ENCODE data around the gene GINS3.
"Not testable (repeated sequence)": the region's sequence is repeated elsewhere in the genome, so short reads cannot be mapped to it uniquely, and the experiment has no call there.

The GINS3 gene

DNA sequence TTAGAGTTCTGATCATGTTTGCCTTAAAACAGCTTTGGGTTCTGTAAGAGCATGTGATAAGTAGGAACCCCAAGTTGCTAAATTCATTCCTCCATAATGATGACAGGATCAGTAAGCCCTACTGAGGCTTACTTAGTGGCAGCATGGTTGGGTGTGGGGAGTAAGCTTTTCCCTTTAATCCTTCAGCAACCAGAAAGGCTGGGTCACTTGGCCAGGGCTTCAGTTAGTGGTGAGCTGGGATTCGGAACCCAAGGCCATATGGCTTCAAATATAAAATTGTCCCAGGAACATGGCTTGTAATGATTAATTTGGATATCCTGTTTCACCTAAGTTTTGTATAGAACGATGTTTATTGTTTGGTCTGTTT lies 850 bp downstream of the GINS3 start:
- DNase-seq = no peak

DNA sequence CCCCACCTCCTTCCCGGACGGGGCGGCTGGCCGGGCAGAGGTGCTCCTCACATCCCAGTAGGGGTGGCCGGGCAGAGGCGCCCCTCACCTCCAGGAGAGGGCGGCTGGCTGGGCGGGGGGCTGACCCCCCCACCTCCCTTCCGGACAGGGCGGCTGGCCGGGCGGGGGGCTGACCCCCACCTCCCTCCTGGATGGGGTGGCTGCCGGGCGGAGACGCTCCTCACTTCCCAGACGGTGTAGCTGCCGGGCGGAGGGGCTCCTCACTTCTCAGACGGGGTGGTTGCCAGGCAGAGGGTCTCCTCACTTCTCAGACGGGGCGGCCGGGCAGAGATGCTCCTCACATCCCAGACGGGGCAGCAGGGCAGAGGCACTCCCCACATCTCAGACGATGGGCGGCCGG lies 4.6 kb downstream of the GINS3 start:
- DNase-seq = not testable (repeated sequence)

- no peak for DNase-seq
Measured at GRCh38 chr16:58399718-58400633, 7.7 kb downstream of the GINS3 start.

DNA sequence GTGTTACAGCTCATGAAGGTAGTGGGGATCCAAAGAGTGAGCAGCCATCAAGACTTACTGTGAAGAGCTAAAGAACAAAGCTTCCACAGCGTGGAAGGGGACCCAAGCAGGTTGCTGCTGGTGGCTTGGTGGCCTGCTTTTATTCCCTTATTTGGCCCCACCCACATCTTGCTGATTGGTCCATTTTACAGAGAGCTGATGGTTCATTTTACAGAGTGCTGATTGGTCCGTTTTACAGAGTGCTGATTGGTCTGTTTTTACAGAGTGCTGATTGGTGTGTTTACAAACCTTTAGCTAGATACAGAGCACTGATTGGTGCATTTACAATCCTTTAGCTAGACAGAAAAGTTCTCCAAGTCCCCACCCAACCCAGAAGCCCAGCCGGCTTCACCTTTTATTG lies 9.0 kb downstream of the GINS3 start:
- not testable (repeated sequence) for DNase-seq

DNA sequence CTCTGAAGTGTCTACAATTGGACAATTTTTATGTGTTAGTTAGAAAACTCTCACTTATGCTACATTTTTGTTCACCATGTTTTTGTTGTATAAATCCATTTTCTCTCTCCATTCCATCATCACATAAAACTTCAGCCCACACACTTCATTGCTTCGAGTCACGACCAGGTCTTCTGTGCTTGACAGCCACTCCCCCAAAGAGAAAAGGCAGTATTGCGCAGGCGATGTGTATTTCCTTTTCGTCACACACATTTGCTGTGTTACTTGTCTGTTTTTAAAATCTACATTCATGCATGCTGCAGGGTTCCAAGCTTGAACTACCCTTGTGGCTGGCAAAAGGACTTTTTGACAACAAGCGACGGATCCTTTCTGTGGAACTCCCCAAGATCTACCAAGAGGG lies 10.5 kb downstream of the GINS3 start:
- no peak for DNase-seq

GRCh38 chr16:58409316-58409973 lies 17.2 kb downstream of the GINS3 start:
- DNase-seq = no peak

DNA sequence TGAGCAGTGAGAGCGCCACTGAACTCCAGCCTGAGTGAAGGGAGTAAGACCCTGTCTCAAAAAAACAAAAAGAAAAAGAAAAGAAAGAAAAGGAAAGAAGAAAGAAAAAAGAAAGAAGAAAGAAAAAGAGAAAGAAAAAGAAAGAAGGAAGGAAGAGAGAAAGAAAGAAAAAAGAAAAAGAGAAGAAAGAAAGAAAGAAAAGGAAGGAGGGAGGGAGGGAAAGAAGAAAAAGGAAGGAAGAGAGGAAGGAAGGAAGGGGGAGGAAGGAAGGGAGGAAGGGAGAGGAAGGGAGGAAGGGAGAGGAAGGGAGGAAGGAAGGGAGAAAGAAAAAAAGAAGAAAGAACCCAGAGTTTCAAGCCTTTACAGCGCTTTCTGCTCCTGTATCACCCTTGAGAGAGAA lies 19.1 kb downstream of the GINS3 start:
- DNase-seq = no peak

- DNase-seq = no peak
Measured at GRCh38 chr16:58411736-58412614, 19.7 kb downstream of the GINS3 start.

DNA sequence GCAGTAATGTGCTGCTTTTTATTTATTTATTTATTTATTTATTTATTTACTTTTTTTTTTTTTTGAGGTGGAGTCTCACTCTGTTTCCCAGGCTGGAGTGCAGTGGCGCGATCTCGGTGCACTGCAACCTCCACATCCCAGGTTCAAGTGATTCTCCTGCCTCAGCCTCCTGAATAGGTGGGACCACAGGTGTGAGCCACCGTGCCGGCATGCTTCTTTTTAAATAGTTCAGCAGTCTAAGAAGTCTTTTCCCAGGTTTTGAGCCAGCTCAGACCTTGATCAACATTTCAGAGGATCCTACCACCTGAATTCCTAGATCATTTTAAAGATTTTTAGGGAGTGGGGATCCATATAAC lies 20.3 kb downstream of the GINS3 start:
- DNase-seq = not testable (repeated sequence)

- no peak for DNase-seq
Measured at GRCh38 chr16:58413359-58413758, 21.1 kb downstream of the GINS3 start.

DNA sequence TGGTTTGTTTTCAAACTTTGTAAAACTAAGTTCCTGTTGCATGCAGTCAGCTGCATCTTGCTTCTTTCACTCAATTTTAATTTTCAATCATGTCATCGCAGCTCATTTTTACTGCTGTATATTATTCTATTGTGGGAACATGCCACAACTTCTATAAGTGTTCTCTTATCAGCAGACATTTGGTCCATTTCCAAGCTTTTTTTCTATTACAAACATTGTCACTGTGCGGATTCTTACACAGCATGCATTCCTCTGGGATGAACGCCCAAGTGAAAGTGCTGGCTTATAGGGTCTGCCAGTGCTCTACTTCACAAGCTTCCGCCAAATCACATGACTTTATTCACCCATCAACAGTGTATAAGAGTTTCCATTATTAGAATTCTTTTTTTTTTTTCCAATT lies 22.7 kb downstream of the GINS3 start:
- DNase-seq = no peak

DNA sequence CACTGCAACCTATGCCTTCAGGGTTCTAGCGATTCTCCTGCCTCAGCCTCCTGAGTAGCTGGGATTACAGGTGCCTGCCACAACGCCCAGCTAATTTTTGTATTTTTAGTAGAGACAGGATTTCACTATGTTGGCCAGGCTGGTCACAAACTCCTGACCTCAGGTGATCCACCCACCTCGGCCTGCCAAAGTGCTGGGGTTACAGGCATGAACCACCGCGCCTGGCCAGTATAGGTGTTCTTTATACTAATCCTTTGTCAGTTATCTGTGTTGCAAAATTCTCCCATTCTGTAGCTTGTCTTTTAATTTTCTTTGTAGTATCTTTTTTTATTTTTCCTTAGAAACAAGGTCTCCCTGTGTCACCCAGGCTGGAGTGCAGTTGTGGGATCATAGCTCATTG lies 23.7 kb downstream of the GINS3 start:
- not testable (repeated sequence) for DNase-seq

DNA sequence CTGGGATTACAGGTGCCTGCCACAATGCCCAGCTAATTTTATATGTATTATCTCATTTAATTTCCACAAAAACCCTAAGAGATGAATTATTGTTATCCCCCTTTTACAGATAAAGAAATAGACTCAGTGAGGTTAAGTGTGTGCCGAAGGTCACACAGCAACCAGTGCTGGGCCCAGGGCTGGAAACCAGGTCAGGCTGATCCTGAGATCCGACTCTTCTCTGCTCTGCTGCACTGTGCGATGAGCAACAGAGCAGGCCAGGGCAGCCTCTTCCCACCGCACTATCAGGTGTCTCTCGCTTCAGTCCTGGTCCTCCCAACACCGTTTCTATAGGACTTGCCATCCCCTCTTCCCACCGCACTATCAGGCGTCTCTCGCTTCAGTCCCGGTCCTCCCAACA lies 24.8 kb downstream of the GINS3 start:
- no peak for DNase-seq

DNA sequence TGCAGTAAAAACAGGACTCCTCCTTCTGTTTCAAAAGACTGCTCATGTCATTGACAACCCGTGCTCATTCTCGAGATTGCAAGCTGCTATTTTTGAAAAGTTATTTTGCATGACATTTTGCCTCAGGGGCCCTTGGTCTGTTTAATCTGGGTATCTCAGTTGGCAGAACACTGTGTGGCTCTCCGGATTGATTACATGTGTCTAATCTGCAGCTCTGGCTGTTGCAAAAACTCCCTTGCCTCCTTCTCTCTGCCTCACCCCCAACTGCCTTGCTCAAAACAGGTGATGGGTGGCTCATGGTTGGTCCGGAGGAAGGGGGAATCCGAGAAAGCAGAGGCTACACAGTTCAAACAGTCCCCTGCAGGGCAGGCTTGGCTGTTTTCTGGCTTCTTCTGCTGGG lies 25.3 kb downstream of the GINS3 start:
- DNase-seq = no peak

- DNase-seq = no peak
Measured at GRCh38 chr16:58418026-58418425, 25.8 kb downstream of the GINS3 start.

GRCh38 chr16:58418601-58419000 lies 26.3 kb downstream of the GINS3 start:
- no peak for DNase-seq

GRCh38 chr16:58419241-58419990 lies 27.1 kb downstream of the GINS3 start:
- DNase-seq = no peak

DNA sequence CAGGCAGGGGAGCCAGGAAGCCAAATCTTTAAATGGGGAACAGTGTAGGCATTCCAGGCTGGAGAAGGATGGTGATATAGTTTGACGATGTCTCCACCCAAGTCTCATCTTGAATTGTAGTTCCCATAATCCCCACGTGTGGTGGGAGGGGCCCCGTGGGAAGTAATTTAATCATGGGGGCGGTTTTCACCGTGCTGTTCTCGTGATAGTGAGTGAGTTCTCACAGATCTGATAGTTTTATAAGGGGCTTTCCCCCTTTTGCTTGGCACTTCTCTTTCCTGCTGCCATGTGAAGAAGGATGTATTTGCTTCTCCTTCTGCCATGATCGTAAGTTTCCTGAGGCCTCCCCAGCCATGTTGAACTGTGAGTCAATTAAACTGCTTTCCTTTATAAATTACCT lies 28.8 kb downstream of the GINS3 start:
- DNase-seq = no peak

GRCh38 chr16:58421529-58421928 lies 29.3 kb downstream of the GINS3 start:
- DNase-seq = peak; percentile 28

GRCh38 chr16:58422809-58423208 lies 30.5 kb downstream of the GINS3 start:
- no peak for DNase-seq

- DNase-seq = no peak
Measured at GRCh38 chr16:58425245-58425644, 33.0 kb downstream of the GINS3 start.

DNA sequence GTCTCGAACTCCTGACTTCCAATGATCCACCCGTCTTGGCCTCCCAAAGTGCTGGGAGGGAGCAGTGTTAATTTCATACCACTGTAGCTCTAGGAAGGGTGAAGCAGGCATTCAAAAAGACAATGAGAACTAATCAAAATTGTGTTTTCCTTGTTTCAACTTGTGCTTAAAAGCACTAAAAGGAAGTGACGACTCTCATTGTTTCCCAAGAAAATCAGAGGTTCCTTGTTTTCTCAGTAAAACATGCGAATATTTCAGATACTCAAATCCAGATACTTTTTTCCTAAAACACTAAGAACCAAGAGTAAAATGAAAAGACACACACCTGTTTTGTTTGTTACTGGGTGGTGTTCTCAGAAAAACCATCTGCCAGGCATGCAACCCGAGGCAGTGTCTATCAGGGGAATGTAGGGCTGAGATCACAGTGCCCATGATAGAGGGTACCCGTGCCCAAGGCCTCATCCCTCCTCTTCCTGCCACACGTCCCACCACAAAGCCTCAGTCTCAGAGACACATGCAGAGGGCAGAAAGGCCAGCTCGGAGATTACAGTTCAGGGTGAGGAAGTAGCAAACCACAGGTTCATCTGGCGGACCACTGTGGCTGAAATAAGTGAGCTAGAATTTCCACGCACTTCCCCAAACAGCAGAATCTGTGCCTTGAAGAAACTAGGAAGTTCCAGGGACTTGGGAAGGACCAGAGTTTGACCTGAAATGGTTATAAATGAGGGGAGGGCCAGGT lies 33.7 kb downstream of the GINS3 start:
- no peak for DNase-seq
